Measurements from ENCODE around the gene USP15.

- TF ChIP-seq CTCF (IDR thresholded peaks at IDR 0.05; ENCODE audit: low read length): no peak
- TF ChIP-seq EZH2 (optimal IDR thresholded peaks at IDR 0.05; ENCODE audit: low read depth, low read length): no peak
These were observed 119.5 kb downstream of the USP15 start for GRCh38 chr12:62379723-62380045.

All from MM.1S (cell line).